HEK293 (cell line): ENCODE results near the gene EEF1AKMT4.

Experiments used
- CTCF ChIA-PET: fragments of 350-600 bp; formaldehyde crosslinking; extraction: SDS; loops from one replicate; lab custom pipeline; 2021; ENCODE audit warnings: antibody characterized with exemption; lab: Yijun Ruan, JAX
- POLR2A ChIA-PET: fragments of 300-600 bp; formaldehyde crosslinking; extraction: SDS; loops from one replicate; lab custom pipeline; 2020; ENCODE audit warnings: antibody characterized with exemption, inconsistent platforms; lab: Yijun Ruan, JAX
- H3K27ac ChIP-seq: fragments of 200-500 bp; sonication (Bioruptor generic); 2 replicates; pipeline ENCODE4 v1.5.1; 2014; ENCODE audit warnings: low read depth, low read length, control low read depth, inconsistent platforms; ENCODE audit errors: extremely low read depth
- H3K36me3 ChIP-seq, 2 experiments: fragments of 200-500 bp in 1 of 2; sonication (Bioruptor generic) in 1 of 2; 1 replicate in 1 of 2; 2 replicates in 1 of 2; pipeline ENCODE4 v1.5.1; 2014 to 2017; ENCODE audit warnings: inconsistent platforms in 2 of 2, low read length in 2 of 2; ENCODE audit not compliant: control insufficient read depth in 2 of 2, insufficient read depth in 1 of 2
- H3K4me1 ChIP-seq: fragments of 200-500 bp; sonication (Bioruptor generic); 2 replicates; pipeline ENCODE4 v1.5.1; 2014; ENCODE audit warnings: mild to moderate bottlenecking, low read length, inconsistent platforms; ENCODE audit not compliant: control insufficient read depth, insufficient read depth
- H3K4me3 ChIP-seq: 2 replicates; pipeline ENCODE4 v1.5.1; 2011; ENCODE audit warnings: low read depth, mild to moderate bottlenecking, control low read depth, low read length, moderate library complexity
- H3K9me3 ChIP-seq: fragments of 200-500 bp; sonication (Bioruptor generic); 2 replicates; pipeline ENCODE4 v1.5.1; 2014; ENCODE audit warnings: low read depth, low read length, inconsistent platforms; ENCODE audit not compliant: control insufficient read depth, insufficient read depth
- KLF17 ChIP-seq: fragments of 450-650 bp; formaldehyde crosslinking; IDR thresholded peaks from 2 replicates; pipeline ENCODE4 v1.5.1; 2016; ENCODE audit warnings: missing biosample characterization, missing genetic modification characterization
- OVOL3 ChIP-seq: fragments of 450-650 bp; formaldehyde crosslinking; IDR thresholded peaks from 2 replicates; pipeline ENCODE4 v1.5.1; 2016; ENCODE audit warnings: missing biosample characterization, missing genetic modification characterization
- PRDM4 ChIP-seq: fragments of 450-650 bp; formaldehyde crosslinking; IDR thresholded peaks from 2 replicates; pipeline ENCODE4 v1.5.1; 2017; ENCODE audit warnings: missing biosample characterization, missing genetic modification characterization
- RBAK ChIP-seq: fragments of 450-650 bp; formaldehyde crosslinking; IDR thresholded peaks from 2 replicates; pipeline ENCODE4 v1.5.1; 2016; ENCODE audit warnings: missing biosample characterization, missing genetic modification characterization
- REST ChIP-seq: fragments of 450-650 bp; formaldehyde crosslinking; IDR thresholded peaks from 2 replicates; pipeline ENCODE4 v1.5.1; 2016; ENCODE audit warnings: missing biosample characterization, missing genetic modification characterization
- ZBTB1 ChIP-seq: fragments of 450-650 bp; formaldehyde crosslinking; IDR thresholded peaks from 2 replicates; pipeline ENCODE4 v1.5.1; 2016; ENCODE audit warnings: missing biosample characterization, missing genetic modification characterization
- ZFHX2 ChIP-seq: fragments of 450-650 bp; formaldehyde crosslinking; conservative IDR thresholded peaks from 2 replicates; pipeline ENCODE4 v1.5.1; 2016; ENCODE audit warnings: missing biosample characterization, missing genetic modification characterization
- ZNF112 ChIP-seq: fragments of 450-650 bp; formaldehyde crosslinking; IDR thresholded peaks from 2 replicates; pipeline ENCODE4 v1.5.0; 2017; ENCODE audit warnings: missing biosample characterization, missing genetic modification characterization
- ZNF121 ChIP-seq: fragments of 450-650 bp; formaldehyde crosslinking; IDR thresholded peaks from 2 replicates; pipeline ENCODE4 v1.5.1; 2016; ENCODE audit warnings: missing biosample characterization, missing genetic modification characterization
- ZNF18 ChIP-seq: fragments of 450-650 bp; formaldehyde crosslinking; IDR thresholded peaks from 2 replicates; pipeline ENCODE4 v1.5.1; 2016; ENCODE audit warnings: missing biosample characterization, missing genetic modification characterization
- ZNF19 ChIP-seq: fragments of 450-650 bp; formaldehyde crosslinking; IDR thresholded peaks from 2 replicates; pipeline ENCODE4; 2016; ENCODE audit warnings: missing biosample characterization, missing genetic modification characterization, low read depth
- ZNF354C ChIP-seq: fragments of 450-650 bp; formaldehyde crosslinking; IDR thresholded peaks from 2 replicates; pipeline ENCODE4 v1.5.1; 2016; ENCODE audit warnings: missing biosample characterization, missing genetic modification characterization, low read depth, borderline replicate concordance
- ZNF513 ChIP-seq: fragments of 450-650 bp; IDR thresholded peaks from 2 replicates; pipeline ENCODE4 v1.5.1; 2018; ENCODE audit warnings: missing biosample characterization, missing genetic modification characterization
- ZNF624 ChIP-seq: fragments of 450-650 bp; formaldehyde crosslinking; IDR thresholded peaks from 2 replicates; pipeline ENCODE4 v1.5.1; 2017; ENCODE audit warnings: missing biosample characterization, missing genetic modification characterization
- ZNF645 ChIP-seq: fragments of 450-650 bp; formaldehyde crosslinking; IDR thresholded peaks from 2 replicates; pipeline ENCODE4; 2016; ENCODE audit warnings: missing biosample characterization, missing genetic modification characterization
- ZNF768 ChIP-seq: fragments of 450-650 bp; formaldehyde crosslinking; IDR thresholded peaks from 2 replicates; pipeline ENCODE4 v1.5.1; 2018; ENCODE audit warnings: missing biosample characterization, mild to moderate bottlenecking, missing genetic modification characterization

Gene EEF1AKMT4

GRCh38 chr3:184259396-184259877, 10.0 kb downstream of the EEF1AKMT4 start:
- ChIA-PET POLR2A (interaction anchor here (1.3 to 1.6 kb wide), 2 partner anchors 10 to 83 kb away, joined by 3 to 4 read pairs; partner anchors contain the start of gene EEF1AKMT4), CTCF (interaction anchor here (1.1 to 1.4 kb wide), 2 partner anchors 8 to 10 kb away, joined by 3 read pairs; partner anchors contain the start of gene EEF1AKMT4)
- Histone ChIP-seq H3K4me3 (no peak overlapping the region), H3K4me1 (no peaks in the 10 kb centered on the region; the same call in 1 of the 2 replicates), H3K36me3 (peaks cover 0 to 6% of the 10 kb centered on the region in 2 experiments; a peak in 1 of 3 replicates), H3K27ac (no peak overlapping the region), H3K9me3 (no peaks in the 10 kb centered on the region)
- no peak for TF ChIP-seq ZNF645 (tag by site-specific recombination)
- TF ChIP-seq ZNF354C (tag by site-specific recombination), result no peak
- no peak for TF ChIP-seq RBAK (tag by site-specific recombination)
- TF ChIP-seq ZNF112, result no peak
- no peak for TF ChIP-seq ZNF19 (tag by site-specific recombination)
- no peak for TF ChIP-seq OVOL3 (tag by site-specific recombination)
- no peak for TF ChIP-seq ZFHX2 (tag by site-specific recombination)
- TF ChIP-seq REST (tag by site-specific recombination), result no peak; the same call in 1 of the 2 replicates
- TF ChIP-seq PRDM4 (tag by site-specific recombination), result no peak
- no peak for TF ChIP-seq ZNF768 (tag by site-specific recombination)
- no peak for TF ChIP-seq ZBTB1
- TF ChIP-seq ZNF624 (tag by site-specific recombination), result no peak
- no peak for TF ChIP-seq ZNF513
- TF ChIP-seq KLF17 (tag by site-specific recombination), result no peak
- TF ChIP-seq ZNF18 (tag by site-specific recombination), result no peak
- no peak for TF ChIP-seq ZNF121 (tag by site-specific recombination)
